Activated T-cell treated with anti-CD3 and anti-CD28 coated beads, Interleukin-2, amount 50 U/mL, for 72 hours (primary cell): Measurements from ENCODE around the gene SLC7A9. TPM values are rescaled to one million over a fixed set of nuclear protein-coding genes. Genes with fewer than 3 reads are reported as not detected.
"Not testable (repeated sequence)": the region's sequence is repeated elsewhere in the genome, so short reads cannot be mapped to it uniquely, and the experiment has no call there.

Experiments
- ATAC-seq, 2 donors: fragments of 150-1000 bp; cut with Tn5 transposase; replicated peaks in 1 of 2; 2 replicates each; pipeline ENCODE4 v1.10.0; 2021; ENCODE audit warnings: moderate library complexity in 2 of 2, mild to moderate bottlenecking in 1 of 2
- DNase-seq, 2 donors: peaks; one replicate each; pipeline ENCODE4 v3.0.0; 2021 to 2022; ENCODE audit warnings: mixed read lengths in 1 of 2
- H3K27ac Mint-ChIP-seq: one replicate; pipeline ENCODE4 v1.8.0; 2022; ENCODE audit warnings: mild to moderate bottlenecking, moderate library complexity, mixed read lengths
- H3K27me3 Mint-ChIP-seq: one replicate; pipeline ENCODE4 v1.8.0; 2022; ENCODE audit warnings: low read depth, mixed read lengths
- H3K36me3 Mint-ChIP-seq, 2 donors: one replicate each; pipeline ENCODE4 v1.8.0; 2022; ENCODE audit warnings: mixed read lengths in 2 of 2, mild to moderate bottlenecking in 1 of 2; ENCODE audit not compliant: insufficient read depth in 2 of 2
- H3K4me1 Mint-ChIP-seq: one replicate; pipeline ENCODE4 v1.8.0; 2022; ENCODE audit warnings: low read depth, mixed read lengths
- H3K4me3 Mint-ChIP-seq, 2 donors: one replicate each; pipeline ENCODE4 v1.8.0; 2022; ENCODE audit warnings: mild to moderate bottlenecking in 2 of 2, mixed read lengths in 2 of 2, moderate library complexity in 2 of 2
- H3K9me3 Mint-ChIP-seq, 2 donors: one replicate each; pipeline ENCODE4 v1.8.0; 2022; ENCODE audit warnings: mixed read lengths in 2 of 2
- total RNA-seq, 2 donors: library from RNA; stranded (reverse); gene quantifications; one replicate each; pipeline ENCODE4 v1.2.3, GENCODE V29; 2022

SLC7A9 gene
- total RNA-seq, 2 donors from 2014 or later = 0.28 TPM; not detected in 1

DNA sequence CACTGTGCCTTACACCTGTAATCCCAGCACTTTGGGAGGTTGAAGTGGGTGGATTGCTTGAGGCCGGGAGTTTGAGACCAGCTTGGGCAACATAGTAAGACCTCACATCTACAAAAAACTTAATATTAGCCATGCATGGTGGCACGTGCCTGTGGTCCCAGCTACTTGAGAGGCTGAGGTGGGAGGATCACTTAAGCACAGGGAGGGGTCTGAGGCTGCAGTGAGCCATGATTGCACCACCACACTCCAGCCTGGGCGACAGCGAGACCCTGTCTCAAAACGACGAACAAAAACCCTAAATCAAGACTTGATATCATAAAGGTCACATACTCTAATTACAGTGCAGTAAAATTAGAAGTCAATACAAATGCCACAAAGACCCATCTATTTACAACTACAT lies 17.4 kb downstream of the SLC7A9 start:
- Mint-ChIP-seq H3K36me3 (peaks cover under 1 to 2% of the 10 kb centered on the region in 2 donors), H3K9me3 (peaks cover 0 to under 1% of the 10 kb centered on the region in 2 donors), H3K4me3 (no peak overlapping the region), H3K4me1 (no peaks in the 10 kb centered on the region), H3K27ac (no peak overlapping the region), H3K27me3 (no peaks in the 10 kb centered on the region)
- ATAC-seq (no peak), DNase-seq (no peak)

DNA sequence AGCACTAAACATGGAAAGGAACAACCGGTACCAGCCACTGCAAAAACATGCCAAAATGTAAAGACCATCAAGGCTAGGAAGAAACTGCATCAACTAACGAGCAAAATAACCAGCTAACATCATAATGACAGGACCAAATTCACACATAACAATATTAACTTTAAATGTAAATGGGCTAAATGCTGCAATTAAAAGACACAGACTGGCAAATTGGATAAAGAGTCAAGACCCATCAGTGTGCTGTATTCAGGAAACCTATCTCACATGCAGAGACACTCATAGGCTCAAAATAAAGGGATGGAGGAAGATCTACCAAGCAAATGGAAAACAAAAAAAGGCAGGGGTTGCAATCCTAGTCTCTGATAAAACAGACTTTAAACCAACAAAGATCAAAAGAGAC lies 21.5 kb downstream of the SLC7A9 start:
- H3K27me3 Mint-ChIP-seq, H3K4me1 Mint-ChIP-seq, ATAC-seq, H3K4me3 Mint-ChIP-seq, H3K36me3 Mint-ChIP-seq, DNase-seq, H3K27ac Mint-ChIP-seq, H3K9me3 Mint-ChIP-seq: not testable (repeated sequence)

GRCh38 chr19:32843716-32844245 lies 25.8 kb downstream of the SLC7A9 start:
- peaks cover 7 to 11% of the 10 kb centered on the region in 2 donors for H3K9me3 Mint-ChIP-seq
- no peak overlapping the region for H3K27ac Mint-ChIP-seq
- no peaks in the 10 kb centered on the region for H3K4me1 Mint-ChIP-seq
- DNase-seq = no peak
- H3K27me3 Mint-ChIP-seq = peaks cover 10% of the 10 kb centered on the region
- H3K36me3 Mint-ChIP-seq = peaks cover 13% of the 10 kb centered on the region in 2 donors
- no peak for ATAC-seq
- no peak overlapping the region for H3K4me3 Mint-ChIP-seq

GRCh38 chr19:32842061-32842460 lies 27.5 kb downstream of the SLC7A9 start:
- no peak overlapping the region for H3K4me3 Mint-ChIP-seq
- DNase-seq = no peak
- H3K27ac Mint-ChIP-seq = no peak overlapping the region
- ATAC-seq = no peak
- peaks cover 6 to 11% of the 10 kb centered on the region in 2 donors for H3K9me3 Mint-ChIP-seq
- H3K27me3 Mint-ChIP-seq = peaks cover 10% of the 10 kb centered on the region
- peaks cover 10 to 11% of the 10 kb centered on the region in 2 donors for H3K36me3 Mint-ChIP-seq
- H3K4me1 Mint-ChIP-seq = no peaks in the 10 kb centered on the region

DNA sequence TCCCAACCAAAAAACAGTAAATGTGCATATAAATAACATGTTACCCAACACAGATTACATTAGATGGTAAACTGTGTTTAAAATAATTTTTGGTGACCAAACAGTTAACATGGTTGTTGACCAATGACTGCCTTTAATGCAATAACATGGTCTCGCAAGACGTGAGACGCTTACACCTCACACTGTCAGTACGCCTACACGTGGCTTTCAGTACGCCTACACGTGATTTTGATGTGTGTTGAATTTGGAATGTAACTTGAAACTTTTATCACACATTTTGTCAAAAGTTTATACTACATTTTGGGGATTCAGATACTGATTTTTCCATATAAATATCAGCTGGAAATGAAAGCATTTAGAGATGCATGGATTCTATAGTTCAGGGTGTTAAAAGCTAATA lies 32.0 kb downstream of the SLC7A9 start:
- no peak overlapping the region for H3K4me3 Mint-ChIP-seq
- ATAC-seq (no peak), DNase-seq (no peak)
- no peaks in the 10 kb centered on the region for H3K4me1 Mint-ChIP-seq
- H3K27ac Mint-ChIP-seq = no peak overlapping the region
- H3K27me3 Mint-ChIP-seq = peaks cover 10% of the 10 kb centered on the region
- peaks cover 6 to 11% of the 10 kb centered on the region in 2 donors for H3K9me3 Mint-ChIP-seq
- H3K36me3 Mint-ChIP-seq = peaks cover 10 to 13% of the 10 kb centered on the region in 2 donors

- peaks cover 11% of the 10 kb centered on the region for H3K4me1 Mint-ChIP-seq
- not testable (repeated sequence) for H3K27me3 Mint-ChIP-seq, H3K4me3 Mint-ChIP-seq, DNase-seq, H3K36me3 Mint-ChIP-seq, ATAC-seq, H3K9me3 Mint-ChIP-seq, H3K27ac Mint-ChIP-seq
Measured at GRCh38 chr19:32833388-32833787, 36.2 kb downstream of the SLC7A9 start.

DNA sequence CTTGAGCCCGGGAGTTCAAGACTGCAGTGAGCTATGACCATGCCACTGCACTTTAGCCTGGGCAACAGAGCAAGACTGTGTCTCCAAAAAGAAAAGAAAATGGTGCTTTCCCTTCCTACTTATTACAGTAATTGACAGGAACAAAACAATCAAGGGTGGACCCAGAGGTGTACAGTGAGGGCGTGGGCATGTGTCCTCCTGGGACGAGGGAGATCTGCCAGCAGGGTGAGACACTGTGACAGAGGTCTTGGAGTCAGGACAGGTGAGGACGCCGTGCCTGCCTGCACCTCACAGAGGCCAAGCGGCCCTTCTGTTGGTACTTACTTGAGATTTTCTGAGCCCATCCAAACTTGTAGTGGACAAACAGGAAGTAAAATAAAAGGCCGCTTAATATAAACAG lies 36.7 kb downstream of the SLC7A9 start:
- not testable (repeated sequence) for DNase-seq, H3K4me3 Mint-ChIP-seq, H3K27ac Mint-ChIP-seq, H3K27me3 Mint-ChIP-seq, H3K9me3 Mint-ChIP-seq, ATAC-seq, H3K36me3 Mint-ChIP-seq
- H3K4me1 Mint-ChIP-seq = peaks cover 11% of the 10 kb centered on the region

GRCh38 chr19:32832094-32832493 lies 37.5 kb downstream of the SLC7A9 start:
- not testable (repeated sequence) for H3K27ac Mint-ChIP-seq, H3K36me3 Mint-ChIP-seq, H3K9me3 Mint-ChIP-seq, DNase-seq, H3K27me3 Mint-ChIP-seq, ATAC-seq, H3K4me3 Mint-ChIP-seq
- H3K4me1 Mint-ChIP-seq = peaks cover 11% of the 10 kb centered on the region

GRCh38 chr19:32831611-32832010 lies 38.0 kb downstream of the SLC7A9 start:
- DNase-seq = no peak
- ATAC-seq = no peak
- Mint-ChIP-seq H3K9me3 (no peaks in the 10 kb centered on the region), H3K36me3 (no peaks in the 10 kb centered on the region), H3K27ac (no peak overlapping the region), H3K4me1 (peaks cover 11% of the 10 kb centered on the region), H3K27me3 (no peaks in the 10 kb centered on the region), H3K4me3 (no peak overlapping the region)

GRCh38 chr19:32830231-32831014 lies 39.1 kb downstream of the SLC7A9 start:
- no peak for DNase-seq
- Mint-ChIP-seq H3K9me3 (no peaks in the 10 kb centered on the region), H3K4me1 (peaks cover 11% of the 10 kb centered on the region), H3K27ac (no peak overlapping the region), H3K27me3 (no peaks in the 10 kb centered on the region), H3K4me3 (no peak overlapping the region), H3K36me3 (no peaks in the 10 kb centered on the region)
- ATAC-seq = no peak

DNA sequence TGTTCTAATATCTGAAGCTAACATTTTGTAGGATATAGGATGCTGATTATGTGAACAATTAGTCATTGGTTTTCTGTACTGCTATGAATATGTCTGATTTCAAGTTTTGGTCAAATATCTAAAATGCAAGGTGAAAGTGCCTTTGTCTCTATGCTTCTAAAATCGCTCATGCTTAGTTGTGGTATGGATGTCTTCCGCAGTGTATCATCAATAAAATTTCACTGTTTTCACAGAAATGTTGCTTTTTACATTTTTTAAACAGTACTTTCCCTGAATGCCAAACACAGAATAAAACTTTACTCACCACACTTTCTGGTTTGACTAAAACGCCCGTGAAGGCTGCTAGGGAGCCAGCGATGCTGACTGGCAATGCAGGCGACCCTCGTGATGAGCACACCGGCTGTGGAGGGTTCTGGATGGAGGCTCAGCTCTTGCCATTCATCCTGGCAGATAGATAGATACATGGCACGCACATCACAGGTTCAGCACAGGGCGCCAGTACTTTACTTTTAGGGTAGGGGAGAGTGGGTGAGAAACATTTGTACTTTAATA lies 40.1 kb downstream of the SLC7A9 start:
- Mint-ChIP-seq H3K27me3 (peaks cover 8% of the 10 kb centered on the region), H3K36me3 (no peaks in the 10 kb centered on the region), H3K4me1 (peaks cover 11% of the 10 kb centered on the region), H3K9me3 (no peaks in the 10 kb centered on the region), H3K27ac (no peak overlapping the region), H3K4me3 (peak overlapping the region; percentile 46 to 59)
- peak; percentile 58 to 69 for ATAC-seq
- peak in 1 of 2 donors; percentile 14 for DNase-seq

DNA sequence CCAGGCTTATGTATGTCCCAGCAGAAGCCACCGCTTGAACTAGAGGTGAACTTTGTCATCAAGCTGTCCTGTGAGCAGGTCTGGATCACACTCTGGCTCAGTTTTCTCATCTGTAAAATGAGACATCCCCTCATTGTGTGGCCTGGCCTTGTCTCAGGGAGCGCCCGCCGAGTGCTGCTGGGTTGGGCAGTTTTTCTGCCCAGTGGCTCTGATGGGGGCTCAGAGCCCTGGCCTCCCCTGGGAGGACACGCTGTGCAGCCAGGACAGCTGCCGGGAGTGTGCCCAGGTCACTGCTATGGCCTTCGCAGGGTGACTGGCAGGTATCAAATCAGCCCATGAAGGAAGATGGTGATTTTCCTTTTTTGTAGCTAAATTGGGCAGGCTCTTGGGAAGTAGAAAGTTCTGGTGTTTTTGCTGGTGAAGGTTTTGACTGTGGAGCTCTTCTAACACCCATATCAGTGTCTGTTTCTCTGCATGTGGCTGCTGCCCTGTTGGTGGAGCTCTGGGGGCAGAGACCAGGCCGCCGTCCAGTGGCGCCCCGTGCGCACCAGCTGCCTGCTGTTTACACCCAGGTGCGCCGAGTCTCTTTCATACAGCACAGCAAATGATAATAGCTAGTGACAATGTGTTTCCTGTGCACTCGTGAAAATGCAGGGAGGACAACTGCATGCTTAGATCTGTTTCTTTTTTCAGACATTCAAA lies 40.8 kb downstream of the SLC7A9 start:
- H3K36me3 Mint-ChIP-seq = no peaks in the 10 kb centered on the region
- ATAC-seq = peak in 1 of 2 donors; percentile 58
- H3K4me1 Mint-ChIP-seq = peaks cover 11% of the 10 kb centered on the region
- peaks cover 12% of the 10 kb centered on the region for H3K27me3 Mint-ChIP-seq
- H3K27ac Mint-ChIP-seq = no peak overlapping the region
- no peak for DNase-seq
- H3K4me3 Mint-ChIP-seq = peak overlapping the region in 1 of 2 donors; percentile 59
- H3K9me3 Mint-ChIP-seq = no peaks in the 10 kb centered on the region

- ATAC-seq (no peak), DNase-seq (no peak)
- Mint-ChIP-seq H3K9me3 (no peaks in the 10 kb centered on the region), H3K36me3 (no peaks in the 10 kb centered on the region), H3K27ac (no peak overlapping the region), H3K4me1 (peaks cover 11% of the 10 kb centered on the region), H3K4me3 (no peak overlapping the region), H3K27me3 (peaks cover 17% of the 10 kb centered on the region)
Measured at GRCh38 chr19:32828139-32828538, 41.4 kb downstream of the SLC7A9 start.
